ENCODE results near the gene BEST1. TPM values are rescaled to one million over a fixed set of nuclear protein-coding genes. Genes with fewer than 3 reads are reported as not detected.

BEST1 gene
- total and polyA plus RNA-seq, 2 of the 13 experiments (the other 11 are each of a cell fraction or from before 2014, with no cell fraction given) = 0.09 to 0.65 TPM

DNA sequence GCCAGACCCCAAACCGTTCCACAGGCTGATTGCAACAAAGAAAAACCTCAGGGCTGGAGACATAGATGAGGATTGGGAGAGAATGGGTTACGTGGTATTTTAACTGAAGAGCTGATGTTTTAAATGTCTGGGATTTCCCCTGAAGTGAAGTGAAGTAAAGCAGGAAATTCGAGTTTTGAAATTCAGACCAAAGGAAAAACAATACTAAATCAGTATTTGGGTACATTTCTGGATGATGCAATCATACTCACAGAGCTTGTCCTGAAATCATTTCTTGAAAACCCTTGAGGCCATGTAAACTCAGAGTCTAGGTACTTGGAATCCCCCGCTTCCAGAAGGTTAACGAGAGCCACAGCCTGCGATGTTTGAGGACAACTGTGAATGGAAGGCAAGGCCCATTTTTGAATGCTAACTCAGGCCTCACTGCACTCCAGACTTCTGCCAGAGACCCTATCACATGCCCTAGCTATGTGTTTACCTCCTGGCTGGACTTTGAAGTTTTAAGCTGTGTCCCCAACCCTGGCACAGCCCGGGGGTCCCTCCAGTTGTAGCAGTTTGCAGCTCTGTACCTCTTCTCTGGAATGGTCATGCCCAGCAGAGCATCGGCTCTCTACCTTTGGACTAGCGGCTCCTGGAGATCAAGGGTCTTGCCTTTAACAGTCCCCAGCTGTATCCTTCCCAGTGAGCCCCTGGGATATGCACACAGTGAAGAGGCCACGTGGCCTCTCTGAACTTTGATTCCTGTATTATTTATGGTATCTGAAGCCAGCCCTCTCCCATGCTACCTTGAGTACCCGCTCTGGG is 22.7 kb downstream of the BEST1 start (continued):
- TF ChIP-seq ATF6 (CRISPR knock-in tag; conservative IDR thresholded peaks at IDR 0.05) (no peak; the same call in 1 of the 2 replicates), NR2F2 (IDR thresholded peaks at IDR 0.05; ENCODE audit: borderline replicate concordance, low read depth) (no peak), ZNF724P (CRISPR knock-in tag; IDR thresholded peaks at IDR 0.05; ENCODE audit: borderline replicate concordance) (no peak), AGO2 (optimal IDR thresholded peaks at IDR 0.05; ENCODE audit: low read depth, low read length) (no peak), ZNF251 (CRISPR knock-in tag; IDR thresholded peaks at IDR 0.05) (no peak), ZNF256 (CRISPR knock-in tag; conservative IDR thresholded peaks at IDR 0.05) (no peak), ZNF737 (CRISPR knock-in tag; IDR thresholded peaks at IDR 0.05; ENCODE audit: borderline replicate concordance) (peak; percentile 39; the same call in 1 of the 2 replicates), MTERF4 (CRISPR knock-in tag; IDR thresholded peaks at IDR 0.05) (peak; percentile 28; the same call in 1 of the 2 replicates), ZNF510 (CRISPR knock-in tag; IDR thresholded peaks at IDR 0.05; ENCODE audit: low read depth) (peak; percentile 26; the same call in 1 of the 2 replicates), TBX3 (IDR thresholded peaks at IDR 0.05; ENCODE audit: borderline replicate concordance) (no peak), TCF12 (IDR thresholded peaks at IDR 0.05) (no peak), TCF12 (CRISPR knock-in tag; IDR thresholded peaks at IDR 0.05) (peak; percentile 86; the same call in 1 of the 2 replicates), ZNF629 (CRISPR knock-in tag; conservative IDR thresholded peaks at IDR 0.05) (no peak; the same call in 1 of the 2 replicates), KDM5A (IDR thresholded peaks at IDR 0.05; ENCODE audit: borderline replicate concordance, low read length) (no peak; the same call in 1 of the 2 replicates), RELA (CRISPR knock-in tag; IDR thresholded peaks at IDR 0.05) (no peak), NFYB (CRISPR knock-in tag; IDR thresholded peaks at IDR 0.05) (peak; percentile 32; the same call in 1 of the 2 replicates), HIVEP1 (CRISPR knock-in tag; IDR thresholded peaks at IDR 0.05) (no peak; the same call in 1 of the 2 replicates), IRX3 (CRISPR knock-in tag; IDR thresholded peaks at IDR 0.05; ENCODE audit: borderline replicate concordance, low read depth) (no peak), ZNF619 (CRISPR knock-in tag; IDR thresholded peaks at IDR 0.05) (peak; percentile 26; the same call in 1 of the 2 replicates), KLF13 (CRISPR knock-in tag; IDR thresholded peaks at IDR 0.05) (0 out of 2 replicates have a peak, but pooled peaks have one; percentile 60), RFXANK (CRISPR knock-in tag; IDR thresholded peaks at IDR 0.05) (peak; percentile 64; the same call in 1 of the 2 replicates), MTA1 (CRISPR knock-in tag; IDR thresholded peaks at IDR 0.05; ENCODE audit: borderline replicate concordance) (peak; percentile 78; the same call in 1 of the 2 replicates), ZNF678 (CRISPR knock-in tag; IDR thresholded peaks at IDR 0.05) (no peak), GLMP (CRISPR knock-in tag; IDR thresholded peaks at IDR 0.05; ENCODE audit: borderline replicate concordance) (no peak), ZNF816 (CRISPR knock-in tag; IDR thresholded peaks at IDR 0.05; ENCODE audit: borderline replicate concordance) (no peak)
